K562 (cell line): ENCODE data around the gene CD3D. TPM values are rescaled to one million over a fixed set of nuclear protein-coding genes. Genes with fewer than 3 reads are reported as not detected.
A peak's percentile ranks its signal among the peaks of the same experiment; 100 is the strongest.

ENCODE experiments used
- ATAC-seq: fragments of 200-7000 bp; cut with Tn5 transposase; 3 replicates; pipeline ENCODE4 v1.9.1; 2020; ENCODE audit warnings: moderate library complexity
- BruUV-seq: library from RNA; stranded (reverse); fragments of 400-500 nt; replicated peaks from 2 replicates; lab custom pipeline; 2021; lab: Mats Ljungman, UMichigan
- CTCF ChIA-PET: fragments of 300-600 bp; formaldehyde crosslinking; extraction: SDS; loops from one replicate; lab custom pipeline; 2021; ENCODE audit warnings: low intra/inter-chr PET ratio; lab: Yijun Ruan, JAX
- POLR2A ChIA-PET: fragments of 300-600, 350-650 bp; sonication (Branson Sonifier 250); formaldehyde crosslinking; extraction: SDS; loops from one replicate; lab custom pipeline; 2021; ENCODE audit warnings: antibody characterized with exemption, inconsistent platforms; lab: Yijun Ruan, JAX
- DNase-seq, 4 experiments: peaks; one replicate each; pipeline versions ENCODE4 v3.0.0 to v3.0.0-alpha.2; 2011 to 2018; ENCODE audit warnings: low spot score in 3 of 4, mixed read lengths in 3 of 4; ENCODE audit errors: extremely low read depth in 1 of 4
- FAIRE-seq: peaks from 2 replicates; lab custom pipeline; 2011; peaks lifted over from hg19 to GRCh38; lab: Jason Lieb, UNC
- H2AFZ ChIP-seq: 2 replicates; pipeline ENCODE4 v1.6.0; 2011; ENCODE audit warnings: low read depth, low read length, control low read depth, inconsistent platforms
- H3K27ac ChIP-seq: fragments of 200-600 bp; 3 replicates; pipeline ENCODE4 v1.8.0; 2011; ENCODE audit warnings: low read depth, mild to moderate bottlenecking, control low read depth, inconsistent platforms, low read length, moderate library complexity, mixed read lengths; ENCODE audit errors: extremely low read depth
- H3K27me3 ChIP-seq, 2 experiments: fragments of 300-600 bp in 1 of 2; 2 replicates in 1 of 2; 3 replicates in 1 of 2; pipeline versions ENCODE4 v1.6.0 to v1.8.0; 2011; ENCODE audit warnings: inconsistent platforms in 2 of 2, low read length in 2 of 2, mild to moderate bottlenecking in 1 of 2, mixed read lengths in 1 of 2, moderate library complexity in 1 of 2; ENCODE audit not compliant: control insufficient read depth in 2 of 2, insufficient read depth in 2 of 2
- H3K36me3 ChIP-seq: fragments of 300-600 bp; 3 replicates; pipeline ENCODE4 v1.8.0; 2011; ENCODE audit warnings: mild to moderate bottlenecking, low read length, inconsistent platforms; ENCODE audit not compliant: control insufficient read depth, insufficient read depth
- H3K4me1 ChIP-seq, 2 experiments: fragments of 200-600 bp in 1 of 2; replicated peaks in 1 of 2; 2 replicates in 1 of 2; 3 replicates in 1 of 2; pipeline versions ENCODE4 v1.5.1 to v1.8.0; 2011; ENCODE audit warnings: inconsistent platforms in 2 of 2, low read length in 2 of 2, mild to moderate bottlenecking in 1 of 2, mixed read lengths in 1 of 2, moderate library complexity in 1 of 2; ENCODE audit not compliant: control insufficient read depth in 2 of 2, insufficient read depth in 2 of 2
- H3K4me2 ChIP-seq: 2 replicates; pipeline ENCODE4 v1.6.1; 2011; ENCODE audit warnings: low read length, control low read depth, inconsistent platforms, mixed read lengths; ENCODE audit not compliant: insufficient read depth
- H3K4me3 ChIP-seq: fragments of 200-600 bp; sonication (generic), shearing (Covaris generic); 2 replicates; pipeline ENCODE4 v1.5.1; 2016; ENCODE audit warnings: control low read depth, inconsistent platforms
- H3K79me2 ChIP-seq: fragments of 200-600 bp; 3 replicates; pipeline ENCODE4 v1.8.0; 2011; ENCODE audit warnings: low read length, inconsistent platforms; ENCODE audit not compliant: control insufficient read depth, insufficient read depth
- H3K9ac ChIP-seq, 2 experiments: 2 replicates each; pipeline versions ENCODE4 v1.6.0 to v1.6.1; 2011; ENCODE audit warnings: low read depth in 2 of 2, low read length in 2 of 2, control low read depth in 1 of 2, inconsistent platforms in 1 of 2, mild to moderate bottlenecking in 1 of 2, mixed read lengths in 1 of 2; ENCODE audit not compliant: insufficient read depth in 1 of 2
- H3K9me1 ChIP-seq: one replicate; pipeline ENCODE4 v1.6.0; 2011; ENCODE audit warnings: inconsistent platforms, mild to moderate bottlenecking, low read length, moderate library complexity; ENCODE audit not compliant: control insufficient read depth, insufficient read depth
- H3K9me3 ChIP-seq: replicated peaks from 2 replicates; pipeline ENCODE4 v1.5.1; 2011; ENCODE audit warnings: low read depth, low read length, inconsistent platforms; ENCODE audit not compliant: control insufficient read depth, insufficient read depth
- H4K20me1 ChIP-seq: replicated peaks from 2 replicates; pipeline ENCODE4 v1.6.1; 2011; ENCODE audit warnings: low read length, inconsistent platforms, mixed read lengths; ENCODE audit not compliant: control insufficient read depth, insufficient read depth
- CEBPG ChIP-seq, 3 experiments: fragments of 200-800 bp in 1 of 3; sonication (Bioruptor generic) in 1 of 3; sonication (generic) in 1 of 3; formaldehyde crosslinking in 1 of 3; IDR thresholded peaks in 2 of 3; conservative IDR thresholded peaks in 1 of 3; 2 replicates each; pipeline versions ENCODE4 v1.6.1 to v1.8.0; 2016 to 2022; ENCODE audit warnings: missing compliant biosample characterization in 2 of 3, missing genetic modification characterization in 2 of 3, mild to moderate bottlenecking in 1 of 3, missing genetic modification reagents in 1 of 3
- FOXP1 ChIP-seq: sonication (generic); formaldehyde crosslinking; IDR thresholded peaks from 2 replicates; pipeline ENCODE4 v1.8.0; 2022; ENCODE audit warnings: mild to moderate bottlenecking, missing genetic modification reagents
- ILK ChIP-seq: fragments of 450-650 bp; IDR thresholded peaks from 2 replicates; pipeline ENCODE4 v1.6.1; 2016; ENCODE audit warnings: missing genetic modification characterization, low read depth, mild to moderate bottlenecking, missing compliant biosample characterization, moderate library complexity, borderline replicate concordance
- MAFG ChIP-seq: fragments of 450-650 bp; conservative IDR thresholded peaks from 2 replicates; pipeline ENCODE4 v1.6.1; 2016; ENCODE audit warnings: missing genetic modification characterization, missing compliant biosample characterization
- POLR3A ChIP-seq: IDR thresholded peaks from 2 replicates; pipeline ENCODE4 v1.6.1; 2011; ENCODE audit warnings: borderline replicate concordance, mild to moderate bottlenecking, moderate library complexity; ENCODE audit not compliant: insufficient read length, insufficient read depth; ENCODE audit errors: extremely low read depth
- WHSC1 ChIP-seq: IDR thresholded peaks from one replicate; pipeline ENCODE4 v1.6.1; 2012; ENCODE audit warnings: low read length, control low read depth, inconsistent platforms
- ZC3H4 ChIP-seq: sonication (generic); formaldehyde crosslinking; IDR thresholded peaks from 2 replicates; pipeline ENCODE4 v1.9.0; 2021; ENCODE audit warnings: missing genetic modification reagents, borderline replicate concordance
- ZNF239 ChIP-seq: fragments of 250-450 bp; sonication (Bioruptor Pico); IDR thresholded peaks from 2 replicates; pipeline ENCODE4 v1.4.0; 2020; ENCODE audit warnings: mild to moderate bottlenecking
- ZNF589 ChIP-seq: fragments of 200-800 bp; sonication (Bioruptor generic); IDR thresholded peaks from 2 replicates; pipeline ENCODE4 v1.6.1; 2016; ENCODE audit warnings: low read depth, missing genetic modification characterization, missing compliant biosample characterization
- WGBS: fragments of 100-300 bp; shearing (Covaris generic); methylation state at CpG from one replicate; pipeline ENCODE4 v1.1.6; 2016; ENCODE audit warnings: low coverage, mixed read lengths; ENCODE audit not compliant: insufficient coverage; ENCODE audit errors: missing lambda C conversion rate; 5-methylcytosine and 5-hydroxymethylcytosine counted together
- in situ Hi-C: fragments of 300-500 bp; cut with MboI; formaldehyde crosslinking; loops from 4 replicates; pipeline ENCODE4 v1.15.0; 2018; ENCODE audit warnings: inconsistent platforms, mixed read lengths
- intact Hi-C: fragments of 100-400 bp; cut with micrococcal nuclease; formaldehyde crosslinking; loops from 2 replicates; pipeline ENCODE4 v1.14.2; 2022
- polyA plus RNA-seq, 8 experiments: library from polyadenylated mRNA; depleted of rRNA in 4 of 8; stranded (reverse) in 5 of 8; unstranded in 3 of 8; fragments of >200 nt; fragmentation: Nextera tagmentation in 2 of 8; fragmentation: Illumina TruSeq in 1 of 8; extraction: Ambion mirVana in 2 of 8; extraction: Trizol in 1 of 8; gene quantifications; 2 replicates each; pipeline versions ENCODE4 v1.2.1 to v1.2.3, GENCODE V29; 2011 to 2014; ENCODE audit warnings: inconsistent platforms in 1 of 8, missing spikeins in 1 of 8
- total RNA-seq, 7 experiments: library from RNA; depleted of rRNA in 6 of 7; stranded (reverse); fragments of >200 nt in 6 of 7; fragmentation: Illumina TruSeq in 2 of 7; extraction: Trizol in 2 of 7; gene quantifications; 2 replicates each; pipeline versions ENCODE4 v1.2.1 to v1.2.3, GENCODE V29; 2011 to 2021; ENCODE audit warnings: low replicate concordance in 1 of 7
- TF ChIP-seq, protein P1 (sequence below): fragments of 250-450 bp; sonication (Bioruptor Pico); IDR thresholded peaks from 2 replicates; pipeline ENCODE4 v1.9.0; 2021; ENCODE audit warnings: mild to moderate bottlenecking, inconsistent platforms
- TF ChIP-seq, protein P2 (sequence below): fragments of 250-450 bp; sonication (Bioruptor Pico); IDR thresholded peaks from 2 replicates; pipeline ENCODE4 v1.8.0; 2021; ENCODE audit warnings: moderate library complexity, mild to moderate bottlenecking, inconsistent platforms
- TF ChIP-seq, protein P3 (sequence below): fragments of 250-450 bp; sonication (Bioruptor Pico); IDR thresholded peaks from 2 replicates; pipeline ENCODE4 v1.5.0; 2021; ENCODE audit warnings: mild to moderate bottlenecking, borderline replicate concordance
- TF ChIP-seq, protein P4 (sequence below): fragments of 450-650 bp; conservative IDR thresholded peaks from 2 replicates; pipeline ENCODE4 v1.6.1; 2016; ENCODE audit warnings: missing genetic modification characterization, low read depth, mild to moderate bottlenecking, missing compliant biosample characterization, moderate library complexity

CD3D gene
- total and polyA plus RNA-seq, 9 of the 15 experiments (the other 6 are each of a cell fraction or from before 2014, with no cell fraction given): 36.2 to 238 (median 67.1) TPM

DNA sequence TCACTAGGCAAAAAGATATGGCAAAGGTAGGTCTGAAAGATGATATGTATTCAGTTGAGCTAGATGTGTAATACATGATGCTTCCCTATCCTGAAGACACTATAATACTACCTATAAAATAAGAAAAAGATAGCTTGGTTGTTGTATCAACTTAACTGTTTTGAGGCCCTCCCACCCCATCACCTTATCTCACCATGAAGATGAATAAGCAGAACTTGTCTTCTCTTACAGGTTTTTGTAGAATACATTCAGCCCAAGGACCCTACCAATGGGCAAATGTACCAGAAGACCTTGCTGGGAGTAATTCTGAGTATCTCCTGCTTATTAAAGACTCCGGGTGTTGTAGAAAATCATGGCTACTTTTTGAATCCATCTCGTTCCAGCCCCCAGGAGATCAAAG lies 30.8 kb upstream of the CD3D start:
- ATAC-seq: peak; percentile 47
- no peaks in the 10 kb centered on the region for H3K9me3 ChIP-seq
- H3K36me3 ChIP-seq: peaks cover 85% of the 10 kb centered on the region
- ChIA-PET POLR2A (interaction anchor here (0.9 to 2.5 kb wide), 7 partner anchors 10 to 65 kb away, joined by 3 to 16 read pairs (median 4); partner anchors contain the start of genes CD3D and UBE4A), CTCF (no interaction called here)
- intact Hi-C loops (no loop called here), in situ Hi-C loops (no loop called here)
- H3K4me3 ChIP-seq: no peak overlapping the region
- H3K79me2 ChIP-seq: no peaks in the 10 kb centered on the region
- H3K4me1 ChIP-seq: peaks cover 0 to 6% of the 10 kb centered on the region in 2 experiments; a peak in 2 of 5 replicates
- H3K27ac ChIP-seq: no peak overlapping the region
- H3K4me2 ChIP-seq: no peak overlapping the region; the same call in 1 of the 2 replicates
- 67% methylated on average over 2 of the region's 2 CpGs for WGBS
- FAIRE-seq: no peak
- BruUV-seq: no TSS peak
- H3K27me3 ChIP-seq: no peaks in the 10 kb centered on the region
- H3K9ac ChIP-seq: no peak overlapping the region
- peak in 1 of 4 experiments; percentile 13 for DNase-seq
- H2AFZ ChIP-seq: no peak overlapping the region
- no peaks in the 10 kb centered on the region for H3K9me1 ChIP-seq
- H4K20me1 ChIP-seq: no peaks in the 10 kb centered on the region
- TF ChIP-seq, protein P1, sequence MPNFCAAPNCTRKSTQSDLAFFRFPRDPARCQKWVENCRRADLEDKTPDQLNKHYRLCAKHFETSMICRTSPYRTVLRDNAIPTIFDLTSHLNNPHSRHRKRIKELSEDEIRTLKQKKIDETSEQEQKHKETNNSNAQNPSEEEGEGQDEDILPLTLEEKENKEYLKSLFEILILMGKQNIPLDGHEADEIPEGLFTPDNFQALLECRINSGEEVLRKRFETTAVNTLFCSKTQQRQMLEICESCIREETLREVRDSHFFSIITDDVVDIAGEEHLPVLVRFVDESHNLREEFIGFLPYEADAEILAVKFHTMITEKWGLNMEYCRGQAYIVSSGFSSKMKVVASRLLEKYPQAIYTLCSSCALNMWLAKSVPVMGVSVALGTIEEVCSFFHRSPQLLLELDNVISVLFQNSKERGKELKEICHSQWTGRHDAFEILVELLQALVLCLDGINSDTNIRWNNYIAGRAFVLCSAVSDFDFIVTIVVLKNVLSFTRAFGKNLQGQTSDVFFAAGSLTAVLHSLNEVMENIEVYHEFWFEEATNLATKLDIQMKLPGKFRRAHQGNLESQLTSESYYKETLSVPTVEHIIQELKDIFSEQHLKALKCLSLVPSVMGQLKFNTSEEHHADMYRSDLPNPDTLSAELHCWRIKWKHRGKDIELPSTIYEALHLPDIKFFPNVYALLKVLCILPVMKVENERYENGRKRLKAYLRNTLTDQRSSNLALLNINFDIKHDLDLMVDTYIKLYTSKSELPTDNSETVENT (CRISPR knock-in tag): no peak
- TF ChIP-seq FOXP1 (CRISPR knock-in tag) (no peak), ZC3H4 (CRISPR knock-in tag) (no peak), ZNF239 (CRISPR knock-in tag) (no peak), CEBPG (CRISPR knock-in tag; IDR thresholded peaks at IDR 0.05) (no peak), CEBPG (tag; conservative IDR thresholded peaks at IDR 0.05 in 1 of 2, IDR thresholded peaks at IDR 0.05 in 1 of 2) (no peak), WHSC1 (no peak), MAFG (tag) (0 out of 2 replicates have a peak, but pooled peaks have one; percentile 5), ZNF589 (CRISPR knock-in tag) (no peak), POLR3A (no peak), ILK (tag) (no peak)
- TF ChIP-seq, protein P2, sequence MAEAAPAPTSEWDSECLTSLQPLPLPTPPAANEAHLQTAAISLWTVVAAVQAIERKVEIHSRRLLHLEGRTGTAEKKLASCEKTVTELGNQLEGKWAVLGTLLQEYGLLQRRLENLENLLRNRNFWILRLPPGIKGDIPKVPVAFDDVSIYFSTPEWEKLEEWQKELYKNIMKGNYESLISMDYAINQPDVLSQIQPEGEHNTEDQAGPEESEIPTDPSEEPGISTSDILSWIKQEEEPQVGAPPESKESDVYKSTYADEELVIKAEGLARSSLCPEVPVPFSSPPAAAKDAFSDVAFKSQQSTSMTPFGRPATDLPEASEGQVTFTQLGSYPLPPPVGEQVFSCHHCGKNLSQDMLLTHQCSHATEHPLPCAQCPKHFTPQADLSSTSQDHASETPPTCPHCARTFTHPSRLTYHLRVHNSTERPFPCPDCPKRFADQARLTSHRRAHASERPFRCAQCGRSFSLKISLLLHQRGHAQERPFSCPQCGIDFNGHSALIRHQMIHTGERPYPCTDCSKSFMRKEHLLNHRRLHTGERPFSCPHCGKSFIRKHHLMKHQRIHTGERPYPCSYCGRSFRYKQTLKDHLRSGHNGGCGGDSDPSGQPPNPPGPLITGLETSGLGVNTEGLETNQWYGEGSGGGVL (CRISPR knock-in tag): no peak
- TF ChIP-seq, protein P3, sequence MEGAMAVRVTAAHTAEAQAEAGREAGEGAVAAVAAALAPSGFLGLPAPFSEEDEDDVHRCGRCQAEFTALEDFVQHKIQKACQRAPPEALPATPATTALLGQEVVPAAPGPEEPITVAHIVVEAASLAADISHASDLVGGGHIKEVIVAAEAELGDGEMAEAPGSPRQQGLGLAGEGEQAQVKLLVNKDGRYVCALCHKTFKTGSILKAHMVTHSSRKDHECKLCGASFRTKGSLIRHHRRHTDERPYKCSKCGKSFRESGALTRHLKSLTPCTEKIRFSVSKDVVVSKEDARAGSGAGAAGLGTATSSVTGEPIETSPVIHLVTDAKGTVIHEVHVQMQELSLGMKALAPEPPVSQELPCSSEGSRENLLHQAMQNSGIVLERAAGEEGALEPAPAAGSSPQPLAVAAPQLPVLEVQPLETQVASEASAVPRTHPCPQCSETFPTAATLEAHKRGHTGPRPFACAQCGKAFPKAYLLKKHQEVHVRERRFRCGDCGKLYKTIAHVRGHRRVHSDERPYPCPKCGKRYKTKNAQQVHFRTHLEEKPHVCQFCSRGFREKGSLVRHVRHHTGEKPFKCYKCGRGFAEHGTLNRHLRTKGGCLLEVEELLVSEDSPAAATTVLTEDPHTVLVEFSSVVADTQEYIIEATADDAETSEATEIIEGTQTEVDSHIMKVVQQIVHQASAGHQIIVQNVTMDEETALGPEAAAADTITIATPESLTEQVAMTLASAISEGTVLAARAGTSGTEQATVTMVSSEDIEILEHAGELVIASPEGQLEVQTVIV: no peak
- TF ChIP-seq, protein P4, sequence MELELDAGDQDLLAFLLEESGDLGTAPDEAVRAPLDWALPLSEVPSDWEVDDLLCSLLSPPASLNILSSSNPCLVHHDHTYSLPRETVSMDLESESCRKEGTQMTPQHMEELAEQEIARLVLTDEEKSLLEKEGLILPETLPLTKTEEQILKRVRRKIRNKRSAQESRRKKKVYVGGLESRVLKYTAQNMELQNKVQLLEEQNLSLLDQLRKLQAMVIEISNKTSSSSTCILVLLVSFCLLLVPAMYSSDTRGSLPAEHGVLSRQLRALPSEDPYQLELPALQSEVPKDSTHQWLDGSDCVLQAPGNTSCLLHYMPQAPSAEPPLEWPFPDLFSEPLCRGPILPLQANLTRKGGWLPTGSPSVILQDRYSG: no peak
